Endothelial cell of umbilical vein (primary cell): ENCODE results near the gene DPM2. TPM values are rescaled to one million over a fixed set of nuclear protein-coding genes. Genes with fewer than 3 reads are reported as not detected.

ENCODE experiments used
- BruUV-seq: library from RNA; stranded (reverse); fragments of 400-500 nt; replicated peaks from 2 replicates; lab custom pipeline; 2021; lab: Mats Ljungman, UMichigan
- CTCF ChIA-PET: fragments of 300-600, 350-600 bp; sonication (Branson Sonifier 250); formaldehyde crosslinking; loops from one replicate; lab custom pipeline; 2021; ENCODE audit warnings: antibody characterized with exemption, inconsistent platforms; lab: Charles Lee
- POLR2A ChIA-PET: fragments of 300-600, 350-600 bp; sonication (Branson Sonifier 250); formaldehyde crosslinking; loops from one replicate; lab custom pipeline; 2021; ENCODE audit warnings: antibody characterized with exemption, inconsistent platforms; lab: Charles Lee
- DNase-seq: peaks from one replicate; pipeline ENCODE4 v3.0.0-alpha.2; 2011; ENCODE audit warnings: low read depth, low spot score
- FAIRE-seq: peaks from 2 replicates; lab custom pipeline; 2011; peaks lifted over from hg19 to GRCh38; lab: Jason Lieb, UNC
- H2AFZ ChIP-seq: 2 replicates; pipeline ENCODE4 v1.6.0; 2012; ENCODE audit warnings: low read depth, low read length, control low read depth, inconsistent platforms
- H3K27ac ChIP-seq: 2 replicates; pipeline ENCODE4 v1.5.1; 2011; ENCODE audit warnings: low read depth, mild to moderate bottlenecking, control low read depth, low read length, moderate library complexity; ENCODE audit not compliant: insufficient read depth
- H3K27me3 ChIP-seq, 2 experiments: 2 replicates each; pipeline versions ENCODE4 v1.6.0 to v1.6.1; 2011; ENCODE audit warnings: low read length in 2 of 2, mixed read lengths in 1 of 2; ENCODE audit not compliant: control insufficient read depth in 2 of 2, insufficient read depth in 2 of 2
- H3K36me3 ChIP-seq, 2 experiments: 2 replicates in 1 of 2; 3 replicates in 1 of 2; pipeline ENCODE4 v1.5.1; 2011; ENCODE audit warnings: low read length in 2 of 2, mild to moderate bottlenecking in 1 of 2, moderate library complexity in 1 of 2; ENCODE audit not compliant: control insufficient read depth in 2 of 2, insufficient read depth in 2 of 2; ENCODE audit errors: extremely low read depth in 1 of 2
- H3K4me1 ChIP-seq: 3 replicates; pipeline ENCODE4 v1.5.1; 2011; ENCODE audit warnings: mild to moderate bottlenecking, low read length; ENCODE audit not compliant: control insufficient read depth, insufficient read depth; ENCODE audit errors: extremely low read depth
- H3K4me2 ChIP-seq: 2 replicates; pipeline ENCODE4 v1.6.1; 2011; ENCODE audit warnings: low read length, control low read depth, mixed read lengths; ENCODE audit not compliant: insufficient read depth
- H3K4me3 ChIP-seq, 3 experiments: fragments of 200-600 bp in 1 of 3; sonication (generic), shearing (Covaris generic) in 1 of 3; replicated peaks in 1 of 3; 2 replicates each; pipeline ENCODE4 v1.5.1; 2011 to 2016; ENCODE audit warnings: control low read depth in 3 of 3, low read length in 3 of 3, mild to moderate bottlenecking in 2 of 3, inconsistent platforms in 1 of 3, low read depth in 1 of 3, moderate library complexity in 1 of 3; ENCODE audit not compliant: insufficient read depth in 1 of 3
- H3K79me2 ChIP-seq: 2 replicates; pipeline ENCODE4 v1.6.0; 2012; ENCODE audit warnings: low read length, inconsistent platforms; ENCODE audit not compliant: control insufficient read depth, insufficient read depth
- H3K9ac ChIP-seq: replicated peaks from 2 replicates; pipeline ENCODE3; 2011; ENCODE audit warnings: low read length, control low read depth; ENCODE audit not compliant: insufficient read depth; ENCODE audit errors: extremely low read depth
- H3K9me1 ChIP-seq: replicated peaks from 3 replicates; pipeline ENCODE4 v1.6.0; 2011; ENCODE audit warnings: mild to moderate bottlenecking, low read length; ENCODE audit not compliant: control insufficient read depth, insufficient read depth; ENCODE audit errors: extremely low read depth
- H3K9me3 ChIP-seq: replicated peaks from 2 replicates; pipeline ENCODE4 v1.5.1; 2012; ENCODE audit warnings: low read length, inconsistent platforms; ENCODE audit not compliant: control insufficient read depth, insufficient read depth
- H4K20me1 ChIP-seq: replicated peaks from 2 replicates; pipeline ENCODE3; 2011; ENCODE audit warnings: mild to moderate bottlenecking, low read length; ENCODE audit not compliant: control insufficient read depth, insufficient read depth; ENCODE audit errors: extremely low read depth
- CTCF ChIP-seq, 2 donors: IDR thresholded peaks; 1 replicate in 1 of 2; 2 replicates in 1 of 2; pipeline ENCODE4 v1.5.1; 2011; ENCODE audit warnings: low read length in 2 of 2, mild to moderate bottlenecking in 2 of 2, moderate library complexity in 2 of 2, control low read depth in 1 of 2, inconsistent platforms in 1 of 2, low read depth in 1 of 2; ENCODE audit not compliant: insufficient read depth in 1 of 2; ENCODE audit errors: extremely low read depth in 1 of 2
- EZH2 ChIP-seq: IDR thresholded peaks from 2 replicates; pipeline ENCODE4 v1.6.1; 2012; ENCODE audit warnings: borderline replicate concordance, low read depth, mild to moderate bottlenecking, moderate library complexity, low read length, inconsistent platforms; ENCODE audit not compliant: severe bottlenecking
- FOS ChIP-seq: IDR thresholded peaks from 2 replicates; pipeline ENCODE4 v1.6.1; 2011; ENCODE audit warnings: mild to moderate bottlenecking, low read length, moderate library complexity, borderline replicate concordance; ENCODE audit not compliant: insufficient read depth
- GATA2 ChIP-seq: IDR thresholded peaks from 2 replicates; pipeline ENCODE4 v1.7.0; 2011; ENCODE audit warnings: low read depth, mild to moderate bottlenecking, moderate library complexity, mixed read lengths, low read length; ENCODE audit not compliant: insufficient read length, insufficient read depth
- JUN ChIP-seq: IDR thresholded peaks from 2 replicates; pipeline ENCODE4 v1.6.1; 2011; ENCODE audit warnings: borderline replicate concordance, low read depth; ENCODE audit not compliant: insufficient read length, insufficient read depth
- MAX ChIP-seq: IDR thresholded peaks from 2 replicates; pipeline ENCODE4 v1.6.1; 2011; ENCODE audit not compliant: insufficient read depth, insufficient read length
- MYC ChIP-seq: IDR thresholded peaks from one replicate; pipeline ENCODE4 v1.6.1; 2011; ENCODE audit warnings: mild to moderate bottlenecking, low read depth, low read length
- POLR2A ChIP-seq: IDR thresholded peaks from 2 replicates; pipeline ENCODE4 v1.6.1; 2012; ENCODE audit warnings: low read depth, mild to moderate bottlenecking, control low read depth, low read length
- POLR2AphosphoS5 ChIP-seq: IDR thresholded peaks from 2 replicates; pipeline ENCODE4 v1.6.1; 2012; ENCODE audit warnings: low read depth, mild to moderate bottlenecking, control low read depth, low read length, moderate library complexity; ENCODE audit not compliant: insufficient read depth
- dilution Hi-C: fragments of 300-500 bp; cut with MboI; formaldehyde crosslinking; loops from one replicate; pipeline ENCODE4 v1.15.0; 2019; ENCODE audit warnings: low sequenced_read_pairs; ENCODE audit not compliant: extremely low pct_ligation_motif_present
- intact Hi-C: fragments of 100-400 bp; cut with micrococcal nuclease; formaldehyde crosslinking; loops from one replicate; pipeline ENCODE4 v1.10.0; 2022
- polyA plus RNA-seq, 4 experiments: library from polyadenylated mRNA; depleted of rRNA in 3 of 4; stranded (reverse) in 3 of 4; unstranded in 1 of 4; fragments of >200 nt; gene quantifications; 2 replicates each; pipeline versions ENCODE4 v1.2.1 to v1.2.3, GENCODE V29; 2011 to 2012; ENCODE audit warnings: missing spikeins in 1 of 4
- total RNA-seq: library from RNA; stranded (reverse); gene quantifications from 2 replicates; pipeline ENCODE4 v1.2.3, GENCODE V29; 2021

Gene DPM2
- total and polyA plus RNA-seq, 2 donors (not counting 3 experiments of a cell fraction or from before 2014, with no cell fraction given) = 47.9 to 63.9 TPM

- no peaks in the 10 kb centered on the region for H3K79me2 ChIP-seq
- no peaks in the 10 kb centered on the region for H3K9me1 ChIP-seq
- H2AFZ ChIP-seq = no peak overlapping the region
- no peaks in the 10 kb centered on the region for H4K20me1 ChIP-seq
- no peak for FAIRE-seq
- intact Hi-C loops (loop anchor here (1.0 to 10.0 kb wide), 2 partner anchors 175 to 385 kb away; partner anchors contain the start of gene TOR2A), dilution Hi-C loops (no loop called here)
- ChIA-PET CTCF (interaction anchor here (1.2 to 2.4 kb wide), 3 partner anchors 12 to 175 kb away, joined by 3 to 12 read pairs (median 9); partner anchors contain the start of genes ST6GALNAC6 and TOR2A), POLR2A (interaction anchor here (0.6 kb wide), 1 partner anchor 80 kb away, joined by 5 read pairs; no protein-coding TSS in a partner anchor)
- no peak overlapping the region for H3K27ac ChIP-seq
- H3K4me2 ChIP-seq = no peak overlapping the region
- TF ChIP-seq GATA2 = no peak
- no peak for TF ChIP-seq EZH2
- TF ChIP-seq MYC = no peak
- no peak for TF ChIP-seq FOS
- TF ChIP-seq POLR2AphosphoS5 = no peak
- no peak for TF ChIP-seq MAX
- no peak for TF ChIP-seq JUN
- TF ChIP-seq CTCF (IDR thresholded peaks at IDR 0.05; ENCODE audit: extremely low read depth in 1 of 2, insufficient read depth in 1 of 2, low read depth in 1 of 2, low read length in 2 of 2) = no peak
- no peak for TF ChIP-seq POLR2A
- no peak overlapping the region for H3K4me3 ChIP-seq
- peaks cover 22% of the 10 kb centered on the region for H3K4me1 ChIP-seq
- peaks cover 0 to 24% of the 10 kb centered on the region in 2 experiments for H3K36me3 ChIP-seq
- H3K9ac ChIP-seq = no peak overlapping the region
- BruUV-seq = no TSS peak
- no peaks in the 10 kb centered on the region for H3K27me3 ChIP-seq
- DNase-seq = no peak
- H3K9me3 ChIP-seq = no peaks in the 10 kb centered on the region
These were observed 27.8 kb downstream of the DPM2 start for GRCh38 chr9:127909839-127910273.
